ENCODE data around the gene CTDSP2. TPM values are rescaled to one million over a fixed set of nuclear protein-coding genes. Genes with fewer than 3 reads are reported as not detected.

CTDSP2 gene
- total RNA-seq, 2 donors from 2014 or later = 99.2 to 159 TPM

DNA sequence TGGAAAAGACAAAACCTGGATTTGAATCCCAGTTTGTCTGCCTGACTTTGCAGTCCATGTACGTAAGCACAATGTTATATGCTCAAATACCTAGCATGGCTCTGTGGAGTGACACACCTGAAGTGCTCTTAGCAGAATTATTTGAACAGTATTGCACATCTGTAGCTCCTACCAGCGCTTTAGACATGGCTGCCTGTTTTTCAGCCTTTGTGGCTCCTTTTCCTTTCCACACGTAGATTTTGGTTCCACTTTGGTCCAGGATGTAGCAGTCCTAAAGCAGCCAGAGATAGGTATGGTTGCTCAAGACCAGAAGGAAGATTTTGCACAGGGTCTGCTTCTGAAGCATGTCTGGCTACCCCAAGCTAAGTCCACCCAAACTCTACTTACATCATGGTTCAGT, 37.1 kb downstream of the CTDSP2 start:
- no peak for DNase-seq (ENCODE audit: low spot score)
- TF ChIP-seq POLR2AphosphoS5 (IDR thresholded peaks at IDR 0.05) (no peak), POLR2A (IDR thresholded peaks at IDR 0.05) (no peak)
- TF ChIP-seq, protein P1, sequence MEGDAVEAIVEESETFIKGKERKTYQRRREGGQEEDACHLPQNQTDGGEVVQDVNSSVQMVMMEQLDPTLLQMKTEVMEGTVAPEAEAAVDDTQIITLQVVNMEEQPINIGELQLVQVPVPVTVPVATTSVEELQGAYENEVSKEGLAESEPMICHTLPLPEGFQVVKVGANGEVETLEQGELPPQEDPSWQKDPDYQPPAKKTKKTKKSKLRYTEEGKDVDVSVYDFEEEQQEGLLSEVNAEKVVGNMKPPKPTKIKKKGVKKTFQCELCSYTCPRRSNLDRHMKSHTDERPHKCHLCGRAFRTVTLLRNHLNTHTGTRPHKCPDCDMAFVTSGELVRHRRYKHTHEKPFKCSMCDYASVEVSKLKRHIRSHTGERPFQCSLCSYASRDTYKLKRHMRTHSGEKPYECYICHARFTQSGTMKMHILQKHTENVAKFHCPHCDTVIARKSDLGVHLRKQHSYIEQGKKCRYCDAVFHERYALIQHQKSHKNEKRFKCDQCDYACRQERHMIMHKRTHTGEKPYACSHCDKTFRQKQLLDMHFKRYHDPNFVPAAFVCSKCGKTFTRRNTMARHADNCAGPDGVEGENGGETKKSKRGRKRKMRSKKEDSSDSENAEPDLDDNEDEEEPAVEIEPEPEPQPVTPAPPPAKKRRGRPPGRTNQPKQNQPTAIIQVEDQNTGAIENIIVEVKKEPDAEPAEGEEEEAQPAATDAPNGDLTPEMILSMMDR (IDR thresholded peaks at IDR 0.05) = no peak
- intact Hi-C loops (cut with DNase I) = no loop called here
- Histone ChIP-seq H3K9me3 (no peaks in the 10 kb centered on the region), H3K36me3 (peaks cover 0 to 2% of the 10 kb centered on the region in 2 donors), H3K4me1 (replicated peaks) (no peaks in the 10 kb centered on the region), H3K27ac (no peak overlapping the region), H3K27me3 (replicated peaks; ENCODE audit: insufficient read depth) (no peaks in the 10 kb centered on the region), H3K4me3 (no peak overlapping the region)
- 91% methylated on average over 3 of the region's 3 CpGs for WGBS

DNA sequence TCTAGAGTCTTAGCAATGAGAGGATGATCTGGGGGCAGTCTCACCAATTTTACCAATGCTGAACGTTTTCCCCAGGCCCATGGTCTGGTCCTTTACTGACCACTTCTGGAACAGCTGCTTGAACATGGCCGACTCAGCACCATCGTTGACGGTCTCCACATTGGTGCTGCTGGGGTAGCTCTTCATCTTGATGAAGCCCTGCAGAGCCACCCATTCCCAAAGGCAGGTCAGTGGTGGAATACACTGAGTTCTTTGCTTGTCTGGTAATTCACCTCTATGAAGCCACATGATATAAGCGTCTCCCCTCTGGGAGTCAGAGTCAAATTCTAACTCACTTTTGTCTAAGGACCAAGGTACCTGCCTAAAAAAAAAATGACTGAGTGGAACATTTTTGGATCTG, 38.2 kb downstream of the CTDSP2 start:
- H3K4me3 ChIP-seq = no peak overlapping the region
- no peak for DNase-seq (ENCODE audit: low spot score)
- H3K9me3 ChIP-seq = no peaks in the 10 kb centered on the region
- intact Hi-C loops (cut with DNase I) = no loop called here
- TF ChIP-seq POLR2AphosphoS5 (IDR thresholded peaks at IDR 0.05) (no peak), POLR2A (IDR thresholded peaks at IDR 0.05) (no peak)
- TF ChIP-seq, protein P1 (IDR thresholded peaks at IDR 0.05) = no peak
- WGBS = 91% methylated on average over 5 of the region's 5 CpGs
- H3K4me1 ChIP-seq (replicated peaks) = no peaks in the 10 kb centered on the region
- H3K36me3 ChIP-seq = peaks cover 0 to 2% of the 10 kb centered on the region in 2 donors
- H3K27me3 ChIP-seq (replicated peaks; ENCODE audit: insufficient read depth) = no peaks in the 10 kb centered on the region
- H3K27ac ChIP-seq = no peak overlapping the region

- peaks cover 0 to 2% of the 10 kb centered on the region in 2 donors for H3K36me3 ChIP-seq
- 90% methylated on average over 9 of the region's 9 CpGs for WGBS
- intact Hi-C loops (cut with DNase I) = no loop called here
- TF ChIP-seq POLR2AphosphoS5 (IDR thresholded peaks at IDR 0.05) (no peak), POLR2A (IDR thresholded peaks at IDR 0.05) (no peak)
- TF ChIP-seq, protein P1 (IDR thresholded peaks at IDR 0.05) = no peak
- no peaks in the 10 kb centered on the region for H3K9me3 ChIP-seq
- H3K4me3 ChIP-seq = no peak overlapping the region
- no peaks in the 10 kb centered on the region for H3K27me3 ChIP-seq (replicated peaks; ENCODE audit: insufficient read depth)
- no peak overlapping the region for H3K27ac ChIP-seq
- no peaks in the 10 kb centered on the region for H3K4me1 ChIP-seq (replicated peaks)
- DNase-seq (ENCODE audit: low spot score) = no peak
Observed at GRCh38 chr12:57807285-57807684, 39.2 kb downstream of the CTDSP2 start.

DNA sequence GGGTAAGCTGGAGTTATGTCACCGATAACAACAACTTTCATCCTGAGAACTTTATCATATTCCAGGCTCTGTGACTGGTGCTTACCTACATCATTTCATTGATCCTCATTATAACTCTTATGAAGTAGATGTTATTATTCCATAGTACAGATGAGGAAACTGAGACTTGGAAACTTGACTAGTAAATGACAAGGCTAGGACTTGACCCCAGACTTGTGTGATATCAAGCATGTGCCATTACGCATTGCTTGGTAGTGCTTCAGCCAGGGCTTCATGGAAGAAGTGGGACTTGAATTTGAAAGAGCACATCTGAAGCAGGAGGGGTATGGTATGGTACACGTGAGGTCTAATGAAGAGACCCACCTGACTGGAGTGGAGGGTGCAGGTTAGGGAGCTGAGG, 39.9 kb downstream of the CTDSP2 start:
- WGBS = 90% methylated on average over 3 of the region's 3 CpGs

More for the DNA sequence above, 39.9 kb downstream of the CTDSP2 start:
- no peak for DNase-seq (ENCODE audit: low spot score)
- Histone ChIP-seq H3K27me3 (replicated peaks; ENCODE audit: insufficient read depth) (no peaks in the 10 kb centered on the region), H3K4me1 (replicated peaks) (no peaks in the 10 kb centered on the region), H3K27ac (no peak overlapping the region), H3K9me3 (no peaks in the 10 kb centered on the region), H3K36me3 (peaks cover 0 to 2% of the 10 kb centered on the region in 2 donors), H3K4me3 (no peak overlapping the region)
- TF ChIP-seq POLR2A (IDR thresholded peaks at IDR 0.05) (no peak), POLR2AphosphoS5 (IDR thresholded peaks at IDR 0.05) (no peak)
- TF ChIP-seq, protein P1 (IDR thresholded peaks at IDR 0.05) = no peak
- intact Hi-C loops (cut with DNase I) = no loop called here
